GM19351 (cell line): Measurements from ENCODE around the gene FAXDC2.
A peak's percentile ranks its signal among the peaks of the same experiment; 100 is the strongest.
"Not testable (repeated sequence)": the region's sequence is repeated elsewhere in the genome, so short reads cannot be mapped to it uniquely, and the experiment has no call there.

ENCODE experiments used
- ATAC-seq: cut with Tn5 transposase; IDR thresholded peaks from one replicate; pipeline ENCODE4 v1.9.1; 2021; ENCODE audit warnings: mild to moderate bottlenecking, moderate library complexity; ENCODE audit not compliant: unreplicated experiment

The FAXDC2 gene

DNA sequence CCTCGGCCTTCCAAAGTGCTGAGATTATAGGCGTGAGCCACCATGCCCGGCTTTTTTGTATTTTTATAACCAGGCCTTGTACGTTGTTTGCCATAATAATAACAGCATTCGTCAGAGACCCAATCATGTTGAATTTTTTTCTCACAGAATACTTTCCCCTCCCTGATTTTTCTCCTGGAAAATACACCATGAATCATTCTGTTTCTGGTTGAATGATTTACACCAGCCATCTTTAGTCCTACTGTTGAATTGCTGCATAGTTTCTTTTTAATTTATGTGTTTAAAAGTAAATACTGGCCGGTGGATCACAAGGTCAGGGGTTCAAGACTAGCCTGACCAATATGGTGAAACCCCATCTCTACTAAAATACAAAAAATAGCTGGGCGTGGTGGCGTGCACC lies 11.5 kb upstream of the FAXDC2 start:
- ATAC-seq: no peak

GRCh38 chr5:154860765-154861164 lies 10.4 kb upstream of the FAXDC2 start:
- ATAC-seq: no peak

GRCh38 chr5:154860123-154860522 lies 9.7 kb upstream of the FAXDC2 start:
- ATAC-seq: no peak

DNA sequence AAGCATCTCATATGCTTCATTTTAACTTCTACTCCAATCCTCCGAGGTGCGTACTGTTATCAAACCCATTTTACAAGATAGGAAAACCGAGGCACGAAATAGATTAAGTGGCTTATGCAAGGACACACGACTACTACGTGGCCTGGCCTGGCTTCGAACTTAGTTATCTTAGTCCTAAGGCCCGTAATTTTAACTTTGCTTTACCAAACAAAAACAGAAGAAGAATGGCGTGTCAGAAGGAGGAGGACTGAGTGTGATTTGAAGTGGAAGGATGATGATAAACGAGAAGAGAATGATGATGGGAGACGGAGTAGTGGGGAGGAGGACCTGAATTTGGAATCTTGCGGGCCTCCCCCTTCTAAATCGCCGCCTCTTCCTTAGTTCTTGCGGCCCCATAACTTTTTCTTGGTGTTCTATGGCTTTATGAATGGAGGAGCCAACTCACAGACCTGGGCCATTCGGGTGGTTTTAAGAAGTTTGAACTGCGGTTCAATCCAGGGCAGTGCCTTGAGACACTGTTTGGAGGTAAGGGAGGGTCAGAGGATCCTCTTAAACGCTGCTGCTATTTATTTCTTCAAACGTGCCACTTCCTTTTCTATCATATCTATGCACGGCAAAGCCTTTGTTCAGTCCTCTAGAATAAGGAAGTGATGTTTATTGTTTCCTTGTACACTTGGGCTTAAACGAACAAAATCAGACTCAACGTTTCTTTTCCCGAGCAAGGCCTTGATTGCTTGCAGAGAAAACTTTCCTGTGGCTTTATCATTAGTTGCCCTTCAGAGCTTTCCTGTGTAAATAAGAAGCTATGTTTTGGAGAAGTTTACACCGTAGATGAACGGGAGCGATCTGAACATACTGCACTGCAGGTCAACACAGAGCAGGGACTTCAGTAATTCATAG lies 8.8 kb upstream of the FAXDC2 start:
- ATAC-seq: peak; percentile 13

GRCh38 chr5:154858297-154858971 lies 8.0 kb upstream of the FAXDC2 start, which contains the start of gene CNOT8:
Gene CNOT8 (plus strand): TSS chr5:154858627. CDS start chr5:154863279, 4,652 bp downstream.
- ATAC-seq: peak; percentile 71

- ATAC-seq: peak; percentile 62
Measured at GRCh38 chr5:154857530-154858296, 7.3 kb upstream of the FAXDC2 start.

DNA sequence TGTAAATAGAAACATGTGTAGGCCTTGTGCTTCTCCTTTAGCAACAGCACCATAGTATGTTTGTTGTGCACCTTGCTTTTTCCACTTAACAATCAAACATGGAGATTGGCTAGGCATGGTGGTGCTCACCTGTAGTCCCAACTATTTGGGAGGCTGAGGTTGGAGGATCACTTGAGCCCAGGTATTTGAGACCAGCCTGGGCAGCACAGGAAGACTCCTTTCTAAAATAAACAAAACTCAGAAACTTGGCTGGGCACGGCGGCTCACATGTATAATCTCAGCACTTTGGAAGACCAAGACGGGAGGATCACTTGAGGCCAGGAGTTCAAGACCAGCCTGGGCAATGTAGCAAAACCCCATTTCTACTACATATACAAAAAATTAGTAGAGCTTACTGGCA lies 948 bp upstream of the FAXDC2 start:
- ATAC-seq: no peak

DNA sequence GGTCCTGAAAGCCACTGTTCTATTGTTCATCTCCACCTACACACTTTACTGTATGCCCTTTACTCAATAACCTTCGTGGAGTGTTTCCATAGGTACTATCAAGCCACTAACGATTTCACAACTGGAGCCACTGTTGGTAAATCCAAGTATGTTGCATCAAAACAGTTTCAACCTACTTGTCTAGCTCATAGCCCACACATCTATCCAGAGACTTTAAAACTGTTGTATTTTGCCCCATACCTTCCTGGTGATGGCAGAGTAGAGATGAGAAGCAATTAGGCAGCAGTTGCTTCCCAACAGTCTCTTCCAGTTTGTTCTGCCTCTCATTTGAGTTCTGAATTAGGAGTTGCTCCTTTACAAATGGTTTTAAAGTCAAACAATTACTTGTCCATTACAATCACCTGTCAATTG lies 607 bp downstream of the FAXDC2 start:
- no peak for ATAC-seq

GRCh38 chr5:154849264-154849785 lies 1.1 kb downstream of the FAXDC2 start:
- ATAC-seq: no peak

DNA sequence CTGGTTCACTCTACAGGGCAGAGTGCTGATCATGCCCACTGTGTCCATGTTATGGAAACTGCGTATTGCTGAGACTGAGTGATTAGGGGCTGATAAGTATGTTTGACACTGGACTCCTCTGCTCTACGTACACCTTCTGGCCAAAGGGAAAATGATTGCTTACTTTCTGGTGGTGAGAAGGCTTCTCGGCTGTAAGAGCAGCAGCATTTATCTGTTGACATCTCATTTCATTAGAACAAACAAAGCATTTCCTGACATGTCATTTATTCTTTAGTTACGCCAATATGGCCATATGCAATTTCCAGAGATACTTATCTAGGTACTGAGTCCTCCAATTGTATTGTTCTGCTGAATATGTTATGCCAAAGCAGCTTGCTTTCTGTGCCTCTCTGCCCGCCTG lies 5.6 kb downstream of the FAXDC2 start:
- ATAC-seq: no peak

DNA sequence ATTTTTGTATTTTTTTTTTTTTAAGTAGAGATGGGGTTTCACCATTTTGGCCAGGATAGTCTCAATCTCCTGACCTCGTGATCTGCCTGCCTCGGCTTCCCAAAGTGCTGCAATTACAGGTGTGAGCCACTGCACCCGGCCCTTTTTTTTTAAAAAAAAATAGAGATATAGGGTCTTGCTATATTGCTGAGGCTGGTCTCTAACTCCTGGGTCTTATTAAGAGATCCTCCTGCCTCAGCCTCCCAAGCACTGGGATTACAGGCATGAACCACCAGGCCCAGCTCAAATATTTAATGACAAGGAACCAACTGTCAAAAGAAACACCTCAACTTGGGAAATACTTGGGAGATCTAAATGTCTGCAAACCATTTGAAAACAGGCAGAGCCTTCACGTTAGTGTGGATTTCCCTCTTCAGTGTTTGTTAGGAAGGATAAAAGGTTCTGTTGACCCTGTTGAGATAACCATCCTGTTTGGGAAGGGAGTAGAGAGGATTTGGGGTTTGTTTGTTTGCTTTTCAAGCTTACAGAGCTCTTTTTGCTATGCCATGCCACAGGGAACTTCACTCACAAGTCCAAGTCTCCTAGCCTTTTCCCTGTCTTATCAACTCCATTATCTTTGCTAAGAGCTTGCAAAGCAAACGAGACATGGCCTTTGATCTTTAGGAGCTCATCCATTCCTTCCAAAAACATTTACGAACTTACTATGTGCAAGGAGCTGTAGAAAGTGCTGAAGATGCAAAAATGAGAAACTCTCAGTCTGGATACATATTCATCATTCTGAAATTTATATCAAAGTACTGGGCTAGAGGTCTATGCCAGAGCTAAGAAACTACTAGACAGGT lies 7.5 kb downstream of the FAXDC2 start:
- no peak for ATAC-seq

- ATAC-seq: no peak
Measured at GRCh38 chr5:154841273-154841661, 9.1 kb downstream of the FAXDC2 start.

DNA sequence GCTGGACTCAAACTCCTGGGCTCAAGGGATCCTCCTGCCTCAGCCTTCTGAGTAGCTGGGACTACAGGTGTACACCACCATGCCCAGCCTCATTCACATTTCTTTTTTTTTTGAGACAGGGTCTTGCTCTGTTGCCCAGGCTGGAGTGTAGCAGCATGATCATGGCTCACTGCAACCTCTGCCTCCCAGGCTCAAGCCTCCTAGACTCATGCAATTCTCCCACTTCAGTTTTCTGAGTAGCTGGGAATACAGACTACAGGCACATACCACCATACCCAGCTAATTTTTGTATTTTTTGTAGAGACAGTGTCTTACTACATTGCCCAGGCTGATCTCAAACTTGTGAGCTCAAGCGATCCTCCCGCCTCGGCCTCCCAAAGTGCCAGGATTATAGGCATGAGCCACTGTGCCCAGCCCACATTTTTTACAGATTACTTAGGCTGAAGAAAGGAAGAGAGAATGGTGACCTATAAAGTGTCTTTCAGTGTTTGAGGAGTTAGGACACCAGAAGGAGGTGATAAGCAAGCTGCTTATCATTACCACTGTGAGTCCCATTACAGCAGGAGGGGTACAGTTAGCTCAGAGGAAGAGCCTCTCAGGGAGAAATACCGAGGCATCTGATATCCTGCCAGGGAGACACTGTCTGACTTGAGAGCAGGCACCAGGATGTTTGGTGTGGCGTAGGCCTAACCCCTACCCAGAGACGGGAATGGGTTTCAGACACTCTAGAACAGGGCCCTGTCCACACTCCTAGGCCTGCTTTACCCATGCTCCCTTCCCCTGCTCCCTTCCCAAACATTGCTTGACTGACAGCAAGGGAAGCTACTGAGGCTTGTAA lies 9.7 kb downstream of the FAXDC2 start:
- ATAC-seq: no peak

DNA sequence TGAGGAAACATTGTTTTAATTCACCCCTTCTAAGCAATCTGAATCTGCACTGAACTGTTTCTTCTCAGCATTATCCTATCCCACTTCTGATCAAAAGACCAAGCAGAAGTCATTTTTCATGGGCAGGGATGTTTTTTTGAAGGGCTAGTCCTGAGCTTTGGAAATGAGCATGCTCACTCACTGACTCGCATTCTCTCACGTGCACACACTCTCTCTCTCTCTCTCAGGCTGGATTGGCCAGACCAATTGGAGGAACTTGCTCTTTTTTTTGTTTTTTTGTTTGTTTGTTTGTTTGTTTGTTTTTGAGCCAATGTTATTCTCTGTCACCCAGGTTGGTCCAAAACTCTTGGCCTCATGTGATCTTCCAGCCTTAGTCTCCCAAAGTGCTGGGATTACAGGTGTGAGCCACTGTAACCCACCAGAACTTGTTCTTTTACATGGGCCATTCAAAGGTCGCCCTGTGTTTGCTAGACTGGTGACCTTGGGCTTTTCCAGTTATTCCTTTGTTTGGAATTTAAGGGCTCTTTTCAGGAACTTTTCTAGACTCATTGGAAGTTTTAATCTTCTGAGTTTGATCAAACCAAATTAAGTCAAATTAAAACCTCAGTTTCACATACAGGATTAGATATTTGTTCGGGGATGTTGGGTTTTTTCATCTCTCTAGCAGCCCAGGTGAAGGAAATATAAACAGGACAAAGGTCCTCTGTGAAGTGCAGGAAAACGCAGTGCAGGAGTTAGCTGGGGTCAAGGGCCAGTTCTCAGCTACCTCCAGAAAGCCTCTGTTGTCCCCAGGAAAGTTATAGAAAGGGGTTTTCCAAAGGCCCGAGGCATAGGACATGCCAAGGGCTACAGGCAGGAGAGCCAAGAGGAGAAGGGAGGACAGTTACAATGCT lies 13.1 kb downstream of the FAXDC2 start:
- ATAC-seq: no peak

DNA sequence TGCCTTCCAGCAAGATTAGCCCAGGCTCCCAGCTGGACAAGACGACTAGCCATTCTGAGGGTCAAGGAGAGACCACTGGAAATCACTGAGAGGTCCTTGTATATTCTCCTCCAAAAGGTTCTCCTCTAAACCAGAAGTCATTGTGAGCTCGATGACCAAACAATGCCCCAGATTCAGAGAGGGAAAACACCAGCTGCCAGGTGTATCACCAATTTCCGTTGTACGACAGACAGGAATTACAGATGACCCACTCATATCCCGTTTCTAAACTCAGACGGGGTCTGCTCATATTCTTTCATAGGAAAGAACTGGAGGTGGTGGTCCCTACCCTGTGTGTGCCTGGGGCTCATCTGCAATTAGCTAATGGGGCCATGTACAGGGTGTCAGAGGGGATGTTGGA lies 14.2 kb downstream of the FAXDC2 start:
- ATAC-seq: no peak

DNA sequence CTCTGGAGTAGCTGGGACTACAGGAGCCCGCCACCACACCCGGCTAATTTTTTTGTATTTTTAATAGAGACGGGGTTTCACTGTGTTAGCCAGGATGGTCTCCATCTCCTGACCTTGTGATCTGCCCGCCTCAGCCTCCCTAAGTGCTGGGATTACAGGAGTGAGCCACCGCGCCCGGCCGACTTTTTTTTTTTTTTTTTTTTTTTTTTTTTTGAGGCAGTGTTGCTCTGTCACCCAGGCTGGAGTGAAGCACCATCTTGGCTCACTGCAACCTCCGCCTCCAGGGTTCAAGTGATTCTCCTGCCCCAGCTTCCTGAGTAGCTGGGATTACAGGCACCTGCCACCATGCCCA lies 14.7 kb downstream of the FAXDC2 start:
- not testable (repeated sequence) for ATAC-seq

DNA sequence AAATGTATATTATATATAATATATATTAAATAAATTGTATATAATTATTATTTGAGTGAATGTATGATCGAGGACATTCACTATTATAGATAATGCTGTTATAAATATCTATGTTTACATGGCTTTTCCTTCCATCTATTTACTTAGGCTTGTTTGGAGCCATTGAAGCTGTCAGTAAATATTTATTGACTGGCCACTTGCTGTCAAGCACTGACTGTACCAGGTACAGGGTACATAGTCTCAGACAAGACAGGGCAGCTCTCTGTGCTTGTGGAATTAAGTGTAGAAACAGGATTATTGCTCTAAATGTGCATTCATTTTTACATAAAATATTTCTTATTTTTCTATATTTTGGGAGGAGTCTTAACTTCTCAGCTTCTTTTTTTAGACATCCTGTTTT lies 16.4 kb downstream of the FAXDC2 start:
- ATAC-seq: no peak

DNA sequence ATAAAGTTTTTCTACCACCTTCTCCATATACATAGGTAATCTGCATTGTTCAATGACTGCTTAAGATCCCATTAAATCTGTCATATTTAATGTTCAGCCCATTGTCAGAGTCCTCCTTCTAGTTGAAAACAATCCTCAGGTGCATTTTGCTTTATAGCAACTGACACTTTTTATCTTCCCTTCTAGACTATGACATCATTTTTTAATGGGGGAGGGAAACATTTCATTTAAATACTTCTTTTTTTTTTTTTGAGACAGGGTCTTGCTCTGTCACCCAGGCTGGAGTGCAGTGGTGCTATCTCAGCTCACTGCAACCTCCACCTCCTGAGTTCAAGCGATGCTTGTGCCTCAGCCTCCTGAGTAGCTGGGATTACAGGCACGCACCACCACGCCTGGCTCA lies 17.6 kb downstream of the FAXDC2 start:
- ATAC-seq: not testable (repeated sequence)
